Testis (tissue), 3 donors: Measurements from ENCODE around the gene ATRIP. TPM values are rescaled to one million over a fixed set of nuclear protein-coding genes. Genes with fewer than 3 reads are reported as not detected.

Source experiments
- DNase-seq: peaks from one replicate; pipeline ENCODE4 v3.0.0-alpha.2; 2019
- H3K27ac ChIP-seq, 2 donors: fragments of 200-600 bp; sonication (generic); one replicate each; pipeline ENCODE4 v1.5.1; 2019
- H3K27me3 ChIP-seq: fragments of 200-600 bp; sonication (generic); one replicate; pipeline ENCODE4 v1.5.1; 2019
- H3K36me3 ChIP-seq: fragments of 200-600 bp; sonication (generic); one replicate; pipeline ENCODE4 v1.5.1; 2017; ENCODE audit warnings: low read depth; ENCODE audit errors: missing control alignments
- H3K4me1 ChIP-seq: fragments of 200-600 bp; sonication (generic); one replicate; pipeline ENCODE4 v1.5.1; 2019
- H3K4me3 ChIP-seq, 2 donors: fragments of 200-600 bp; sonication (generic); one replicate each; pipeline ENCODE4 v1.5.1; 2017 to 2019
- H3K9me3 ChIP-seq: fragments of 200-600 bp; sonication (generic); one replicate; pipeline ENCODE4 v1.5.1; 2017
- CTCF ChIP-seq, 3 experiments: fragments of 450-650 bp in 2 of 3; fragments of 200-600 bp in 1 of 3; sonication (generic) in 1 of 3; IDR thresholded peaks; one replicate each; pipeline ENCODE4 v1.5.1; 2016 to 2019; ENCODE audit warnings: antibody characterized with exemption in 3 of 3, mild to moderate bottlenecking in 2 of 3, moderate library complexity in 1 of 3
- POLR2A ChIP-seq: fragments of 450-650 bp; IDR thresholded peaks from one replicate; pipeline ENCODE4 v1.6.1; 2017; ENCODE audit warnings: antibody characterized with exemption, mild to moderate bottlenecking, moderate library complexity
- WGBS, 2 donors: methylation state at CpG; one replicate each; pipeline ENCODE4 v1.1.5; 2018; 5-methylcytosine and 5-hydroxymethylcytosine counted together
- intact Hi-C: fragments of 100-400 bp; cut with DNase I; formaldehyde crosslinking; loops from one replicate; pipeline ENCODE4 v1.15.1; 2023; ENCODE audit warnings: low total_unique reads
- polyA plus RNA-seq: library from polyadenylated mRNA; stranded (reverse); fragments of 350-450 nt; fragmentation: Illumina TruSeq; extraction: RNeasy Lipid Tissue Mini Kit (QIAGEN cat#74804); gene quantifications from one replicate; pipeline ENCODE4 v1.2.3, GENCODE V29; 2014; ENCODE audit warnings: low read depth, low replicate concordance; ENCODE audit not compliant: insufficient read depth
- total RNA-seq, 2 donors: library from RNA; depleted of rRNA; stranded (reverse); fragments of >200 nt; gene quantifications; one replicate each; pipeline ENCODE4 v1.2.3, GENCODE V29; 2016

The ATRIP gene
- total and polyA plus RNA-seq, 3 donors from 2014 or later = 25.0 to 56.5 (median 26.3) TPM

GRCh38 chr3:48414376-48415250 lies 31.9 kb upstream of the ATRIP start:
- no peak for DNase-seq
- 88 to 91% methylated on average over 21 to 22 of the region's 25 CpGs for WGBS, 2 donors
- Histone ChIP-seq H3K4me1 (no peaks in the 10 kb centered on the region), H3K9me3 (no peaks in the 10 kb centered on the region), H3K27ac (no peak overlapping the region), H3K36me3 (no peaks in the 10 kb centered on the region), H3K4me3 (no peak overlapping the region), H3K27me3 (no peaks in the 10 kb centered on the region)
- no peak for TF ChIP-seq POLR2A
- TF ChIP-seq CTCF (IDR thresholded peaks at IDR 0.05) = no peak
- intact Hi-C loops = no loop called here

- H3K36me3 ChIP-seq = no peaks in the 10 kb centered on the region
- no peak for DNase-seq
- WGBS, 2 donors = 86 to 93% methylated on average over 22 to 24 of the region's 24 CpGs
- TF ChIP-seq POLR2A (no peak), CTCF (IDR thresholded peaks at IDR 0.05) (no peak)
- no peaks in the 10 kb centered on the region for H3K4me1 ChIP-seq
- H3K27me3 ChIP-seq = no peaks in the 10 kb centered on the region
- H3K4me3 ChIP-seq = no peak overlapping the region
- intact Hi-C loops = no loop called here
- H3K9me3 ChIP-seq = no peaks in the 10 kb centered on the region
- no peak overlapping the region for H3K27ac ChIP-seq
These were observed 31.1 kb upstream of the ATRIP start for GRCh38 chr3:48415251-48415953.

- Histone ChIP-seq H3K27ac (no peak overlapping the region), H3K36me3 (no peaks in the 10 kb centered on the region), H3K4me3 (no peak overlapping the region), H3K27me3 (no peaks in the 10 kb centered on the region), H3K9me3 (no peaks in the 10 kb centered on the region), H3K4me1 (no peaks in the 10 kb centered on the region)
- DNase-seq = no peak
- intact Hi-C loops = no loop called here
- WGBS, 2 donors = 80 to 91% methylated on average over 1 to 14 of the region's 14 CpGs
- TF ChIP-seq CTCF (IDR thresholded peaks at IDR 0.05) (no peak), POLR2A (no peak)
These were observed 30.4 kb upstream of the ATRIP start for GRCh38 chr3:48416091-48416505.

- no peak overlapping the region for H3K27ac ChIP-seq
These were observed 30.0 kb upstream of the ATRIP start for GRCh38 chr3:48416546-48416945.

More at GRCh38 chr3:48416546-48416945, 30.0 kb upstream of the ATRIP start:
- no peak for DNase-seq
- Histone ChIP-seq H3K4me3 (no peak overlapping the region), H3K36me3 (no peaks in the 10 kb centered on the region), H3K27me3 (no peaks in the 10 kb centered on the region), H3K4me1 (no peaks in the 10 kb centered on the region), H3K9me3 (no peaks in the 10 kb centered on the region)
- TF ChIP-seq POLR2A = no peak
- TF ChIP-seq CTCF (IDR thresholded peaks at IDR 0.05) = no peak
- intact Hi-C loops = no loop called here
- 90 to 95% methylated on average over 4 of the region's 4 CpGs for WGBS, 2 donors
